ENCODE measurements around the gene MND1. TPM values are rescaled to one million over a fixed set of nuclear protein-coding genes. Genes with fewer than 3 reads are reported as not detected.
"Not testable (repeated sequence)": the region's sequence is repeated elsewhere in the genome, so short reads cannot be mapped to it uniquely, and the experiment has no call there.

The MND1 gene
- total RNA-seq, 1 donor from 2014 or later = 74.6 TPM

DNA sequence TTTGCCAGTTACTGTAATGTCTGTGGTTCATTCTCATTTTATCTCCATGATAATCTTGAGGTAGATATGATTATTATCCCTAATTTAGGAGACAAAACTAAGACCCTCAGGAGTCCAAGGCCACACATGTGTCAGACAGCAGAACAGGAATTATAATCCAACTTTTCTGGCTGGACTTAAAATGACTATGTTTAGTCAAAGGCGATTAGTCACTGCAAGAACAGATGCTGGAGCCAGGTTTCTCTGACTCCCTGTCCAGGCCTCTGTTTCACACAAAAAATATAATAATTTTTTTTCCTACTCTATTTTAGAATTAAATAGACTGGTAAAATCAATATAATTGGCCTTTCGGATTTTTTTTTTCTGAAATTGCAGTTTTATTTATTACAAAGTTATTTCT, 64.9 kb downstream of the MND1 start:
- no peaks in the 10 kb centered on the region for H3K27me3 ChIP-seq
- H2AFZ ChIP-seq (replicated peaks) = no peak overlapping the region
- no peak for DNase-seq (ENCODE audit: low spot score)
- Mint-ChIP-seq H3K4me3 (no peak overlapping the region), H3K36me3 (peaks cover 40% of the 10 kb centered on the region), H3K27me3 (ENCODE audit: insufficient read depth, low read depth) (no peaks in the 10 kb centered on the region), H3K4me1 (peaks cover 13% of the 10 kb centered on the region), H3K27ac (no peak overlapping the region), H3K9me3 (peaks cover 7% of the 10 kb centered on the region)
- H3K4me2 ChIP-seq = no peak overlapping the region
- peaks cover 6% of the 10 kb centered on the region for H3F3A ChIP-seq (ENCODE audit: low read depth)
- no peak overlapping the region for H3K9ac ChIP-seq
- no peaks in the 10 kb centered on the region for H3K36me3 ChIP-seq
- H4K20me1 ChIP-seq (ENCODE audit: low read depth) = no peaks in the 10 kb centered on the region
- TF ChIP-seq, protein P1, sequence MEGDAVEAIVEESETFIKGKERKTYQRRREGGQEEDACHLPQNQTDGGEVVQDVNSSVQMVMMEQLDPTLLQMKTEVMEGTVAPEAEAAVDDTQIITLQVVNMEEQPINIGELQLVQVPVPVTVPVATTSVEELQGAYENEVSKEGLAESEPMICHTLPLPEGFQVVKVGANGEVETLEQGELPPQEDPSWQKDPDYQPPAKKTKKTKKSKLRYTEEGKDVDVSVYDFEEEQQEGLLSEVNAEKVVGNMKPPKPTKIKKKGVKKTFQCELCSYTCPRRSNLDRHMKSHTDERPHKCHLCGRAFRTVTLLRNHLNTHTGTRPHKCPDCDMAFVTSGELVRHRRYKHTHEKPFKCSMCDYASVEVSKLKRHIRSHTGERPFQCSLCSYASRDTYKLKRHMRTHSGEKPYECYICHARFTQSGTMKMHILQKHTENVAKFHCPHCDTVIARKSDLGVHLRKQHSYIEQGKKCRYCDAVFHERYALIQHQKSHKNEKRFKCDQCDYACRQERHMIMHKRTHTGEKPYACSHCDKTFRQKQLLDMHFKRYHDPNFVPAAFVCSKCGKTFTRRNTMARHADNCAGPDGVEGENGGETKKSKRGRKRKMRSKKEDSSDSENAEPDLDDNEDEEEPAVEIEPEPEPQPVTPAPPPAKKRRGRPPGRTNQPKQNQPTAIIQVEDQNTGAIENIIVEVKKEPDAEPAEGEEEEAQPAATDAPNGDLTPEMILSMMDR (IDR thresholded peaks at IDR 0.05) = no peak
- TF ChIP-seq EZH2phosphoT487 (IDR thresholded peaks at IDR 0.05) = no peak
- no peak for TF ChIP-seq EZH2 (IDR thresholded peaks at IDR 0.05)
- H3K4me3 ChIP-seq = no peak overlapping the region
- H3K79me2 ChIP-seq (ENCODE audit: low read depth) = no peaks in the 10 kb centered on the region
- no peaks in the 10 kb centered on the region for H3K9me3 ChIP-seq (ENCODE audit: low read depth)
- no peak overlapping the region for H3K27ac ChIP-seq
- peaks cover 10% of the 10 kb centered on the region for H3K4me1 ChIP-seq

DNA sequence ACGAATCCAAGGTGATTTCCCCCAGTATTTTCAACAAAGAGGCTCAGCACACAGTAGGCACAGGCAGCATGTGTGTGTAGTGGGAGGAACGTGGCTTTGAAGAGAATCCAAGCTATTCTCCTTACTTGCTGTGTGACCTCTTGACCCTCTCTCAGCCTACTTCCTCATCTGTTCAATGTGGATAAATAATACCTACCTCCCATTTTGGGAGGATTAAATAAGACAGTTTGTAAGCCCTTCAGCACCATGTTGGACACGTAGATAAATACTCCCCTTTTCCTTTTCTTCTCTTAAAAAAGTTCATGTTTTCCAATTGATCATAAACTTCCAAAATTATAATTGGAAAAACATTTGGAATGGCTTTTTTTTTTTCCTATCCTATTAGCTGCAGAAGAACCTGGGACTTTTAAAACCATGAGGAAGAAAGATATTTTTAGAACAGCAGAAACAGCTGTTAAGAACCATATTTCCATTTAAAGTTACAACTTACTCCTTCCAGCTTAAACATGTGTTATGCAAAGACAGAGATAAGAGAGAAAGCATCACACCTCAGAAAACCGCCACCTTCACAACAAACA, 65.5 kb downstream of the MND1 start:
- Histone ChIP-seq H3K4me3 (no peak overlapping the region), H3K4me1 (peaks cover 10% of the 10 kb centered on the region), H3F3A (ENCODE audit: low read depth) (peaks cover 6% of the 10 kb centered on the region), H3K9me3 (ENCODE audit: low read depth) (no peaks in the 10 kb centered on the region), H3K36me3 (no peaks in the 10 kb centered on the region), H3K9ac (no peak overlapping the region), H4K20me1 (ENCODE audit: low read depth) (no peaks in the 10 kb centered on the region), H3K79me2 (ENCODE audit: low read depth) (no peaks in the 10 kb centered on the region), H3K27ac (no peak overlapping the region), H2AFZ (replicated peaks) (no peak overlapping the region), H3K4me2 (no peak overlapping the region), H3K27me3 (no peaks in the 10 kb centered on the region)
- peak; percentile 31 for DNase-seq (ENCODE audit: low spot score)
- Mint-ChIP-seq H3K27me3 (ENCODE audit: insufficient read depth, low read depth) (no peaks in the 10 kb centered on the region), H3K9me3 (peaks cover 7% of the 10 kb centered on the region), H3K27ac (peak overlapping the region; percentile 54), H3K36me3 (peaks cover 40% of the 10 kb centered on the region), H3K4me3 (peak overlapping the region; percentile 46), H3K4me1 (peaks cover 13% of the 10 kb centered on the region)
- TF ChIP-seq EZH2phosphoT487 (IDR thresholded peaks at IDR 0.05) = no peak
- TF ChIP-seq, protein P1 (IDR thresholded peaks at IDR 0.05) = no peak
- no peak for TF ChIP-seq EZH2 (IDR thresholded peaks at IDR 0.05)

DNA sequence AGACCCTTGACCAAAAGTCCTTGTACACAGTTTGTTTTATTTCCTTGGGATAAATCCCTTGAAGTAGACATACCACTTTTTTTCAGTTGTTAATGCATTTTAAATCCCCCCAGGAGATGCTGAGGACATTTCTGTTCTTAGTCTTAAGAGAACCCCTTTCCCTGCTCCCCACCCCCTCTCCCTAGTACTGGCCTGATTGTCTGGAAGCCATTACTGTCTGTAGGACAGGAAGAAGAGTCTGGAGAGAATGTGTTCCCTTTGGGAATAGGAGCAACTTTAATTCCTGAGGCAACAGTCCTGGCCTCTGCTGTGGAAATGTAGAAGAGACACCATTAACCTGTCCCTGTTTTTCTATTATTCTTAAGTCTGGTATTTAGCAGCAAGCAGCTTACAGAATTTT, 69.4 kb downstream of the MND1 start:
- no peaks in the 10 kb centered on the region for H3K27me3 Mint-ChIP-seq (ENCODE audit: insufficient read depth, low read depth)
- H3K9me3 Mint-ChIP-seq = no peaks in the 10 kb centered on the region
- Histone ChIP-seq H3K4me1 (peaks cover 15% of the 10 kb centered on the region), H3F3A (ENCODE audit: low read depth) (peaks cover 6% of the 10 kb centered on the region), H3K4me3 (no peak overlapping the region), H3K9me3 (ENCODE audit: low read depth) (no peaks in the 10 kb centered on the region), H3K9ac (no peak overlapping the region), H4K20me1 (ENCODE audit: low read depth) (no peaks in the 10 kb centered on the region), H3K27me3 (no peaks in the 10 kb centered on the region), H2AFZ (replicated peaks) (no peak overlapping the region), H3K27ac (no peak overlapping the region), H3K4me2 (no peak overlapping the region), H3K36me3 (no peaks in the 10 kb centered on the region), H3K79me2 (ENCODE audit: low read depth) (no peaks in the 10 kb centered on the region)
- TF ChIP-seq EZH2 (IDR thresholded peaks at IDR 0.05) = no peak
- TF ChIP-seq EZH2phosphoT487 (IDR thresholded peaks at IDR 0.05) = no peak
- TF ChIP-seq, protein P1 (IDR thresholded peaks at IDR 0.05) = no peak
- peaks cover 25% of the 10 kb centered on the region for H3K36me3 Mint-ChIP-seq
- peaks cover 20% of the 10 kb centered on the region for H3K4me1 Mint-ChIP-seq
- no peak overlapping the region for H3K4me3 Mint-ChIP-seq
- H3K27ac Mint-ChIP-seq = no peak overlapping the region
- DNase-seq (ENCODE audit: low spot score) = no peak

DNA sequence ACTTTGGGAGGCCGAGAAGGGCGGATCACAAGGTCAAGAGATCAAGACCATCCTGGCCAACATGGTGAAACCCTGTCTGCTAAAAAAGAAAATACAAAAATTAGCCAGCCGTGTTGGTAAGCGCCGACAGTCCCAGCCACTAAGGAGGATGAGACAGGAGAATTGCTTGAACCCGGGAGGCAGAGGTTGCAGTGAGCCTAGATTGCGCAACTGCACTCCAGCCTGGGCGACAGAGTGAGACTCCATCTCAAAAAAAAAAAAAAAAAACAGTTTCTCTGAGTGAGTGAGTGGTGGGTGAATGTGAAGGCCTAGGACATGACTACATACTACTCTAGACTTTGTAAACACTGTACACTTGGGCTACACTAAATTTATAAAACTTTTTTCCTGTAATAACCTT, 72.0 kb downstream of the MND1 start:
- H3K9ac ChIP-seq; H4K20me1 ChIP-seq (ENCODE audit: low read depth); H3K4me1 ChIP-seq; H3K4me3 Mint-ChIP-seq; H3K4me2 ChIP-seq; H3K79me2 ChIP-seq (ENCODE audit: low read depth); H2AFZ ChIP-seq (replicated peaks); H3K27ac ChIP-seq; H3K27ac Mint-ChIP-seq; H3K27me3 Mint-ChIP-seq (ENCODE audit: insufficient read depth, low read depth); H3F3A ChIP-seq (ENCODE audit: low read depth); H3K36me3 ChIP-seq; DNase-seq (ENCODE audit: low spot score); H3K9me3 ChIP-seq (ENCODE audit: low read depth); H3K4me3 ChIP-seq; H3K27me3 ChIP-seq; H3K9me3 Mint-ChIP-seq: not testable (repeated sequence)
- H3K36me3 Mint-ChIP-seq = peaks cover 23% of the 10 kb centered on the region
- peaks cover 20% of the 10 kb centered on the region for H3K4me1 Mint-ChIP-seq

Measured in neural progenitor cell (in vitro differentiated cells).